GM19468 (cell line): Measurements from ENCODE around the gene C3orf85.
"Not testable (repeated sequence)": the region's sequence is repeated elsewhere in the genome, so short reads cannot be mapped to it uniquely, and the experiment has no call there.

Experiments used
- ATAC-seq: cut with Tn5 transposase; IDR thresholded peaks from one replicate; pipeline ENCODE4 v1.9.1; 2021; ENCODE audit warnings: mild to moderate bottlenecking, moderate library complexity, moderate number of reproducible peaks; ENCODE audit not compliant: unreplicated experiment; ENCODE audit errors: extremely low read depth

Gene C3orf85, protein sequence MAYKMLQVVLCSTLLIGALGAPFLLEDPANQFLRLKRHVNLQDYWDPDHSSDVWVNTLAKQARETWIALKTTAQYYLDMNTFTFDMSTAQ

DNA sequence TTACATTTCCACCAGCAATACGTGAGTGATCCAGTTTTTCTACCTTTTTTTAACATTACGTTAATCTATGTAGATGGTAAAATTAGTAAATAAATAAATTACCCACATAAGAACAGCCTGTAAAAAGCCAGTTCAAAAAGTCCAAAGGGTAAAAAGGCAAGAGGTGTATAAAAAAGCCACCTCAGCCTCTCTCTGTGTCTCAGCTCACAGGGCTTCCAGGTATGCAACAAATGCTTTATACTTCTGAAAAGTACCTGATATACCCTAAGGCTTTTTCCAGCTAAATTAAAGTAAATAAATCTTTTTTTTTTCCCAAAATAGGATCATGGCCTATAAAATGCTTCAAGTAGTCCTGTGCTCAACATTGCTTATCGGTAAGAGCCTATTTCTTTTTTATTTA lies at the start of gene C3orf85:
Gene C3orf85, plus strand, starts transcription at position 197 of the 400 bp plus-strand sequence. Its CDS starts 129 bp downstream, at position 326.
- ATAC-seq, result no peak

DNA sequence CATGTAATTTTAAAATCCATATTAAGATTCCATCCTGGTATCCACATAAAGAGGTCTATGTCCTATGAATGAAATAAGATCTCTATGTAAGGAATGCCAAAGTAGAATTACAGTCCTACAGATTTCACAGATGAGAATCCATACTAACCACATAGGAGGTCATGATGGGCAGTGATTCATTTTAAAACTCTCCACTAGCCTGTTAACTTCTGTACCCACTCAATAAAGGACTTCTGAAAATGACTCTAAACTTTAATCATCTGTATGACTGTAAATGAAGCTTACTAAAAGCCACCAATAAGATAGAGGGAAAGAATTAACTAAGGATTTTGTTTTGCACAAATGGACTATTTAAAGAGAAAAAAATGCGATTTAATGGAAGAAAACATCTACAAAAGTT lies 47.3 kb upstream of the C3orf85 start:
- no peak for ATAC-seq

DNA sequence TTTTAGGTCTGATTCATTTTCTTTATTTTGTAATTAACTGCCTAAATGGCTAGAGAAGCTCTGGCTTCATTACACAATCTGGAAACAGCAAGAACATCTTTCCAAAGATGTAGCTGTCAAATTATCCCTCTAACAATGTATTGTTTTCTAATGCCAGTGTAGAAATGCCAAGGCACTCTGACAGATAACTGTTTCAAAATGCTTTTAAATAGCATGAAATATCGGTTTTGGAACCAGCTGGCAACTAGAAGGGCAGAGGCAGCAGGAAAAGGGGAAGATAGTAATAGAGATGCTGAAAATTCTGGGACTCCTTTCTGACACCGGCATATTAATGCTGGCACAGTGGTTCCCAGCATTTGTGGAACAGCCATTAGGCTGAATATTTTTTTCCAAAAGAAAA lies 44.7 kb upstream of the C3orf85 start:
- no peak for ATAC-seq

DNA sequence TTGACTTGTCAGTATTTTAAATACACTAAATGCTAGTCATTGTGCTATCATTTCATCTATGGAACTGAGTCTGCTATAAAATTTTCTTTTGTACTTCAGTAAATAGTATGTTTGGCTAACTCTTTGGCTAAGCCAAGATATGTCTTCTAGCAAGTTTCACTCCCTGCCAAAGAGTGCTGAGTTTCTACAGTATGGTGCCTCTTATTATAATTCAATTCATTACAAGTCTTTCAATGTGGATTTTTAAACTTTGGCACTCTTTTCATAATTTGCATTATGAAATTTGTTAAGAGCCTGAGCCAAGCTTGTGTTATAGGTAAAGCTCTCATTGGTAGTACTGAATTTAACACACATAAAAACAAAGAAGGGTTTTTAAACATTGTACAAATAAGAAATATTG lies 43.0 kb upstream of the C3orf85 start:
- no peak for ATAC-seq

DNA sequence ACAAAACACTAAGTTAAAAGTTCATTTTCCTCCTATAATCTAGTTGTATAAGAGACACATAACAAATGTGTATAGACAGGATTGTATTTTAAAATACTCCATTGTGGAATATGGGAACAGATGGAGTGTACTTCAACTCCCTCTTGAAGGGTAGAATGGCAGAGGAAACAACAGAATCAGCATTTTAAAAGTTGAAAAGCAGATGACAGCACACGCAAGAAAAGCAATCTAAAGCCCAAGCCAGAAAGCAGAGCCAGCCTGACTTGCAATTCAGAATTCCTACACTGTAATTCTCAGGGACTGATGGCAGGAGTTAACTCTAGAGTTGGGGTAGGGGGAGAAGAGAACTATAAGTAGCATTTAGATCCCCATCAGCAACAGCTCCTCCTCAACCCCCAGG lies 41.4 kb upstream of the C3orf85 start:
- no peak for ATAC-seq

DNA sequence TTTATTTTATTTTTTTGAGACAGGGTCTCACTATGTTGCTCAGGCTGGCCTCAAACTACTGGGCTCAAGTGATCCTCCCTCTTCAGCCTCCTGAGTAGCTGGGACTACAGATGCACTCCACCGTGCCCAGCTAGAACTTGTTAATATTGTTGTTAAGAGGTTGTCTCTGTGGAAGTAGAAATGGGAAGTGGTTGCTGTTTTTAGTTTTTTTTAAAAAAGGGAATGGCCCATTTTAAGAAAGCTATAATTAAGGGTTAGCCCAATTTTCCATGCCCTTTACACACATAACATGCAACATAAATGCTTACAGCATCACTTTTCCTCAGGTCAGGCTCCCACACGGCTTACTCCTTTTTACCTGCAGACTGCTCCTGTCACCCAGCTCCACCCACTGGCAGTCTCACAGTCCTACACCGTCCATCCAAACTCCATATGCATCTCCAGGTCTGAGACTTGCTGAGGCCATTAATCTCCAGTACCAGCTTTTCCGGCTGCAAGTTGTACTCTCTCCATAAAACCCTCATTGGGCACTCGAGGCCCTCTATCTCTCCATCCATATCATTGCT lies 38.4 kb upstream of the C3orf85 start:
- no peak for ATAC-seq

DNA sequence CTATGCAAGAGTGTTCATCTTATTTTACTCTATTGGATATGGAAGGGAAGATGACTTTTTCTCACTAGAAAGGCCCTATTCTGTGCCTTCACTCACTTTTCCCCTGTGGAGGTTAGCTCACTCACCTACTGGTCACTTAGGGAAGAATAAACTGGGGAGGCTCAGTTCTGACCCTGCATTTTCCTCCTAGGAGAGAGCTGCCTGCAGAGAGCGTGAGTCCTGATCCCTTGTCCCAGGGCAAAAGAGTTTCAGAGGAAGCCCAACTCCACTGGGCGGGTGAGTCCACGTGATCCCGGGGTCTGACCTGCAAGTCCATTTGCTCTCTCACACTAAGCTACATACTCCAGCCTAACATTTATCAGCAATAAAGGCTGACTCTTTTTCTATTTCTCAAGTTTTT lies 26.9 kb upstream of the C3orf85 start:
- no peak for ATAC-seq

DNA sequence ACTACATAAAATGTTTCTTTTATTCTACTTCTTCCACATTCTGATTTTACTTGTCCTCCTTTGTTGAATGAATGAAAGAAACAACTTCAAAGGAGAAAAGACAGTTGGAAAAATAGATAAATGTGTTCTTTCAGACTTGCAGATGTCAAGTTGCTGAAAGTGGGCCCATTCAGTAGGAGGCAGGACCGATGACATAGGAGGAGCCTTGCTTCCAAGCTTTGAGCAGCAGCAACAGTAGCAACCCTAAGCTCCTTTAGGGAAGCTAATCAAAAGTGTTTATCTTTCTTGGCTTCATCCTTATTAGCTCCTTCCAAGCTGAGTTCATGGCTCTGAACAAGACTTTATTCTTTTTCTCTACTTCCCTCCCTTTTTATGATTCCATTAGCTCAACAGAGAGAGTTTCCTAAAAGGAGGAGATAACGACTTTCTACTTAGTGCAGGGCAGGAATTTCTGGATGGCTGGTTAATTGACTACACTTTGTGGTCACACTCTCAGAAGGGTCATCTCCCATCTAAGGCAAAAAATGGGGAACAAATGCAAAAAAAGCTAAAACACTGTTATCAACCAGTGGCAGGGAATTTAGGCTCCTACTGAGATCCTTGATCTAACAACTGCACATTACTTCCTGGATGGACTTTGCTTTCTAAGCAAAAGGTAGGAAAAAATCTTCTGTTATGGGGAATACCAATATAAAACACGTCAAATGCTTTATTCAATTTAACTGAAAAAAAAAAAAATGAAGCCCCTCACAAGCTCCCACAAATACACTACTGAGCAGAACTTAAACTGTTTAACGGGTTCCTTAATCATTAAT lies 23.4 kb upstream of the C3orf85 start:
- ATAC-seq, result no peak

DNA sequence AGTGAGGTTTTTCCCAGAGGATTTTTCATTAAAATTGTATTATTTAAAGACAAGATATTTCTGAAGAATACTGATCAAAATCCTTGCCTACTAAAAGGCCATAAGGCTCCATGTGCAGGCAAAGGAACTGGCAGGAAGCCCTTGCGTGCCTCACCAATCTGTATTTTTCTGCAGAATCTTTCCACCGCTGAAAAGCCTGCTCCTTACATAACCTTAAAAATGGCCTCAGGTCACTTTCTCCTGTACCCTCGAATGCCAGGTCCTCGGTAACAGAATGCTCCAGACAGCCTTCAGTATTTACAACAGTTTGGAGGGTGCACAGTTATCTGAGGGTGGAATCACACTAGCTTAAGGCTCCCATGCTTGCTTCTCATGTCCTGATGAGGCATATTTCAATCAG lies 21.8 kb upstream of the C3orf85 start:
- ATAC-seq, result no peak

DNA sequence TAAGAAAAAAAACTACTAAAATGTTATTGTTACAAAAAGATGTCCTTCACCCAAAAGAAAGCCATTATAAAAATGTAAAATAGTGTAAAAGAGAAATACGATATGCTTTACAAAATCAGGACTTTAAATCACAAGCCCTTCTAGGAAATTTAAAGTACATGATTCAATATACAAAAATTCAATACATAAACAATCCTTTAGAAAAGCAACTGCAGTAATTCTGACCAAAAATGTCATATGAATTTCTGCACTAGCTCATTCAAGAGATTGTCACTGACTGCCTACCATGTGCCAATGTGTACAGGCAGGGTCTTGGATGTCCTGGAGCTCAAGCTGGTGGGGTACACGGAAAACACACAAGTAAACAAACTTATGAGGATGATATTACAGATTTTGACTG lies 21.1 kb upstream of the C3orf85 start:
- no peak for ATAC-seq

DNA sequence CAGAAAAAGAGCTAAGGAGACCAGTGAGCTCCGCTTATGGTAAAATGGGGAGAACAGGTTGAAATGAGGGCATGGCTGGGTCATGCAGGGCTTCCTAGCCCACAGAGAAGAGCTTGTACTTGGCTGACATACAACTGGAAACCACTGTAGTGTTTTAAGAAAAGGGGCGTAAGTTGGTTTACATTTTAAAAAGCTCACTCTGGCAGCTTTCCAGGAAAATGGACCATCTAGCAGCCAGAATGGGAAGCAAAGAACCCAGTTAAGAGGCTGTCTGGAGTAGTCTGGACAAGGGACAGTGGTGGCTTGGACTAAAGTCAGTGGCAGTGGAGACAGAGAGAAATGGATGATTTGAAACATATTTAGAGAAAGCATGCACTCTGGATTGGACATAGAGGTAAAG lies 20.5 kb upstream of the C3orf85 start:
- ATAC-seq, result no peak

DNA sequence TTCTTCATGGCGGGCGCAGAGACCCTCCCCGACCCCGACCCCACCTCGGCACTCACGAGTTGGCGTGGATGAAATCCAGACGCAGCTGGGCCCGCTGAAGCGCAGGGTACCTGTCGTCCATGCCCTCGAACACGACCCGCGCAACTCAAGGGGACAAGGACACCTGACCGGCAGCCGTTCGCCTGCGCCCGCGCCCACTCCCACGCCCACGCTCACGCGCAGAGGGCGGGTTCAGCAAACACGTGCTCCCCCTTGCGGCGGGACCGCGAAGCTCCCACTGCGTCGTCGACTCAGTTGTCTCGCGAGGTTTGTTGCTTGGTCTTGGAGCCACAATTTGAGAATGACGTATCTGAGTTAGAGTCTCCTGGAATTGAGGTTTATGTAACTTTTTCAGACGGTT lies 18.6 kb upstream of the C3orf85 start, which contains the start of gene MORC1:
Gene MORC1, minus strand, starts transcription at position 196 of the 400 bp plus-strand sequence. Its CDS starts 75 bp downstream, at position 121.
- no peak for ATAC-seq

DNA sequence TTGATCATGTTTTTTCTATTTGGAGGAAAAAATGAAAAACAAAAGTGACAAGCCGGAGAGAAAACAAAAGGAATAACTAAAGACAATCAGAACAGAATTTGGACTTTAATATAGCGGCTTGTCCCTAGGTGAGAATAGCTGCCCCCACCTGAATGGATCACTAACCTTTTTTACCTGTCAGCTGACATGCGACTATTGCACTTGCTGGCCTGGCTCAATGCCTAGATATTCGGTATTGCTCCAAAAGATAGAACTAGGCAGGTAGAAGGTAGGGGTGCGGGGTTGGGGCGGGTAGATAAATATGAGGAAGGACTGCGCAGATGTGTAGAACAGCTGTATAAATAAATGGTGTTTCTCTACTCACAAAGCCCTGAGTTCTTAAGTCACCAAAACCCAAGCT lies 17.9 kb upstream of the C3orf85 start:
- no peak for ATAC-seq

DNA sequence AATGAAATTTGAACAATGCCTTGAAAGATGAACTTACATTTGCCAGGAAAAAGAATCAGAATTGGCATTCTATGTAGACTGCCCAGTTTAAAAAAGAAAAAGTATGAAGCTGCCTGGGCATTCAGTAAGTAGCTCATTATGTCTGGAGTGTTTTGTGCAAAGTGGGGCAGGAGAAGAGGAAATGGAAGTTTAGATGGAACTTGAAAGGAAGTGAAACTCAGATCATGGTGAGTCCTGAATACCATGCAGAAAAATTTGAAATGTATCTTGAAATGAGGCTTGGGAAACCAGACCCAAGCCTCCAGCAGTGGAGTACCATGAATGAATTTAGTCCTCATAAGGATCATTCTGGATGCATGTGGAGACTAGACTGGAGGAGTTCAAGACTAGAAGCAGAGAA lies 13.8 kb upstream of the C3orf85 start:
- no peak for ATAC-seq

DNA sequence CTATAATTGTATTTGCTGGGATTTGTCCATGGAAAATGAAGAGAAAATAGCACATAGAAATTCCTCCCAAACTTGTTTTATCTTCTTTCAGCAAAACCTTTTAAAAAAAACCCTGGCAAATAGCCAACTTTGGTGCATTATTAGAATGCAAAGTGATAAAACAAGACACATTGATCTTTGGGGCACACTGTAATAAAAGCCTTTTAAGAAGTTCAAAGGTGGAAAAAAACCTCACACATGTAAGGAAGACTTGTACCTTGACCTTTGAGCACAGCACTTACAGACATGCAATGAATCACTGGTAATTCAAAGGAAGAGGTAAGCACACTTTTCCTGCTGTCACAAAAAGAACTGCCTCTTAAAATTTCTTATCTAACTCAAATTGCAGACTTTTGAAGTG lies 10.6 kb upstream of the C3orf85 start:
- ATAC-seq, result no peak

DNA sequence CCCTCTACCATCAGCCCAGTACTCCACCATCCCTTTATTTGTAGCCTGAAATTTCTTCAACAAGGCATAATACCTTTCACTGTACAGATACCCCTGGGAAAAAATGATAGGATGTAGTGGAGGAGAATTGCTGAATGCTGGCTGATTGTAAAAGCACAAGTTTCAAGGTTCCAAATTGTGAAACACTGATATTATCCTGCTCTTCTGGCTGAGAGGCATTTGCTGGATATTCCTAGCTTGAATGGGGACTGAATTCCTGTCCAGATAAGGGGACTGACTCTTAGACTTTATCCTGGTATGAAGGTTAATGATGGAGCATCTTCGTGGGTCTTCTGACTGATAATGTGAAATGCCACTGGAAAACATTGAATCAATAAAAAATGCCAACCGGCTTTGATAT lies 9.0 kb upstream of the C3orf85 start:
- ATAC-seq, result no peak

DNA sequence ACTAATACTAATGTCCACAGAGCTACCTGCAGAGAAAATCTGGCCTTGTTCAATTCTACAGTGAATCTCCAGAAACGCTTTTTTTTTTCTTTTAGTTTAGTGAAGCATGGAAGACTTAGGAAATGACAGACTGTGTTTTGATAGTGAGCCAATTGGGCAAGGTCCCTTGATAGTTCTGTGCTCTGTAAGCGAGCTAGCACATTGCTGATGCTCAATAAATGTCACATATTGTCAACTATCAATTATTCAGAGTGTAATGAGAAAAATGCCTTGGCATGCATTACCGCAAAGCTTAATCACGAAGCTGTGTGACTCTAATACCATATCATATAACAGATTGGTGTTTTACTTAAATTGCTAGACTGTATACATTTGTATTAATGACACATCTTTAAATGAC lies 5.2 kb upstream of the C3orf85 start:
- no peak for ATAC-seq

DNA sequence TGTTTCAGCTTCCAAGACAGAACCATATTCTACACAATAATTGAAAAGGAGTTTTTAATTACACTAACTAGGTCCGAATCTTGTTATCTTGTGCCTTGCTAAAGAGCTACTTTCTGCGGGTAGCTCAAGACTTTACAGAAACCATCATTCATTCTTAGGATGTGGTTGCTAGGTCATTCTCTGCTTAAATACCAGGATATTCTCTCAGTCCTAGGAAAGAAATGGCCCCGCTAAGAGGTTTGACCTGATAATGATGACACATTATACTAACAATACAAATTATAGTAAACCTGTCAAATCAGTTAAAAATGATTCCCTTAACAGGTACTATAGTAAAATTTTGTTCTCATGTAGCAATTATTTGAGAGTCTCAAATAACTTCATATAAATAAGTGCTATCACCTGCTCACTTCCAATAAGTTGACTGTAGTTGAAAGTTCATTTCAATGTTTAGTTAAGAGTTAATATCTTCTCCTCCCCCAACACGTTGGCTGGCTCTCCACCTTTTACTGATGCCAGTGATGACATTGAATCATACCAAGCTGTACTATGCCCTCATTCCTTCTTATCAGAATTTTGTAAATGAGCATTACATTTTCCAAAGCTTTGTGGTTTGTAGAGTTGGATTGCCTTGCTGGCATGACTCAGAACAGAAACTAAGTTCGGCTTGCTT lies 3.6 kb upstream of the C3orf85 start:
- ATAC-seq, result no peak

DNA sequence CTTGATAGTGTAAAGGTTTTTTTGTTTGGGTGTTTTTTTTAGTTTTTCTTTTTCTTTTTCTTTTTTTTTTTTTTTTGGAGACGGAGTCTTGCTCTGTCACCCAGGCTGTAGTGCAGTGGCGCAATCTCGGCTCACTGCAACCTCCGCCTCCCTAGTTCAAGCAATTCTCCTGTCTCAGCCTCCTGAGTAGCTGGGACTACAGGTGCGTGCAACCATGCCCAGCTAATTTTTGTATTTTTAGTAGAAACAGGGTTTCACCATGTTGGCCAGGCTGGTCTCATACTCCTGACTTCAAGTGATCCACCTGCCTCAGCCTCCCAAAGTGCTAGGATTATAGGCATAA lies 3.1 kb upstream of the C3orf85 start:
- ATAC-seq, result not testable (repeated sequence)

DNA sequence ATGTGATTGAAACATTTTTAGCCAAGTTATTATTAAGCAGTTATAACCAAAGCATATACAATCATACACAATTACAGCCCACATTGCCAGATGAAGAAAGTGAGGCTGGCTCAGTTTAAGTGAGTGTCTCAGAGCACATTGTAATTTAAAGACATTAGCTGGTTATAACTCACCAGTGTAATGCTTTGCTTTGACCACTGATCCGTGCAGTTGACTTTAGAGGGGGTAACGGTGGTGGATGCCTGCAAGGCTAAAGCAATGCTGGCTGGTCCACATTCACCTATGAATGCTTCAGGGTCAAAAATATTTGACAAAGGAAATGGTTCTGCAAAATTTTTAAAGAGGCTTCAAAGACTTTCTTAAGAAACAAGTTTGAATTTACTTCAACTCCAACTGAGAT lies 1.2 kb downstream of the C3orf85 start:
- no peak for ATAC-seq

DNA sequence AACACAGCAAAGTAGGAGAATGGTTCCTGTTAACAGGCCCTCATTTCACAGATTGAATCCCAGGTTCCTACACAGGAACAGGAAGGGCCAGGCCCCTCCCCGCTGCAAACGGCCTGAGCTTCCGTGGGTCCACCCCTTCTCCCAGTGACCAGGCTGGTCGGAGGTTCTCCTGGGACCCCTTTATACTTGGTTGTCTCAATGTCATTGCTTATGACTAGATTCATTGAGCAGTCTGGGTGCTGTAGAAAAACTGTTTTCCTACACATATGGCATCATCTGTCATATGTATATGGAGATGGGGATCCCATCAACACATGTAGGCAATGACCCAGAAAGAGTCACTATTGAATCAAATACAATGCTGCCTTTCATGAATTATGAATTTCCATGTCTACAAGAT lies 3.8 kb downstream of the C3orf85 start:
- ATAC-seq, result no peak
